ENCODE data around the gene ITGB5.

DNA sequence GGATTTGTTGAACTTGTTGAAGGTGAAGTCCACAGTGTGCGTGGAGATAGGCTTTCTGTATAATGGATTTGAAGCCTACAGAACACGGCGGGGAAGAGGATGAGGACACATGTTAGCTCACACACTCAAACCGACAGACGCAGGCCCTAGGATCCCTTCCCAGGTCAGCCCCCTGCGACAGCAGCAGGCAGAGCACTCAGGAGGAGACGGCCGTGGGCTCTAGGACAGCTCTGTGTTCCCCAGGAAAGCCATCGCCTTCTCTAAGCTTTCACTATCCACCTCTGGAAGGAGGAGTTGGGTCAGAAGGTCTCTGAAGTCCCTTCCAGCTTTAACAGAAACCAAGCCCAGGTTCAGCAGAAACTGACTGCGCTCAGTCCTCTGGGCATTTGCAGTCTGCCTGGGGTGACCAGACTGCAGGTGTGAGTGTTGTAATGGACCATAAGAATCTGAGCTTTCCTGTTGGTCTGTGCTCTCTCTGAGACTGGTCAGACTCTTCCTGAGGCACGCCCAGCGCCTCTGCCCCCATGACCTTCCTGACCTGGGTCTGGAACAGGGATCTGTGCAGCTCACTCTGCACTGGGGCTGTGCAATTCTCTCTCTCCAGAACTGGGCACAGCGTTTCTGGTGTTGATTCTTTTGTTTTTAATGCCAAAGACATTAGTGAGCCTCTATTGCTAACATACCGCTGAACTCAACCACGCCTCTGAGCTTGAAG lies 123.4 kb downstream of the ITGB5 start:
- TF ChIP-seq EZH2 (IDR thresholded peaks at IDR 0.05; ENCODE audit: insufficient read depth, poor library complexity, severe bottlenecking): no peak
- TF ChIP-seq EZH2phosphoT487 (IDR thresholded peaks at IDR 0.05; ENCODE audit: insufficient read depth, low read depth): no peak
